ENCODE results near the gene PVALB. TPM values are rescaled to one million over a fixed set of nuclear protein-coding genes. Genes with fewer than 3 reads are reported as not detected.

The PVALB gene
- total RNA-seq, 4 donors from 2014 or later = not detected

- DNase-seq (ENCODE audit: low spot score) (no peak), ATAC-seq (ENCODE audit: low FRiP score) (no peak)
- no peak for TF ChIP-seq CTCF (IDR thresholded peaks at IDR 0.05)
These were observed 44.2 kb upstream of the PVALB start, which contains the start of gene NCF4 for GRCh38 chr22:36860821-36861659. TSS of gene NCF4 (plus strand) at chr22:36861006. CDS start at chr22:36861172, 166 bp downstream.

GRCh38 chr22:36860438-36860820 is 43.6 kb upstream of the PVALB start:
- DNase-seq (ENCODE audit: low spot score) (no peak), ATAC-seq (ENCODE audit: low FRiP score) (no peak)
- TF ChIP-seq CTCF (IDR thresholded peaks at IDR 0.05) = no peak

- no peak for TF ChIP-seq CTCF (IDR thresholded peaks at IDR 0.05)
- DNase-seq (ENCODE audit: low spot score) (no peak), ATAC-seq (ENCODE audit: low FRiP score) (no peak)
These were observed 43.2 kb upstream of the PVALB start for GRCh38 chr22:36860017-36860416.

- TF ChIP-seq CTCF (IDR thresholded peaks at IDR 0.05) = no peak
- DNase-seq (ENCODE audit: low spot score) = no peak
- ATAC-seq (ENCODE audit: low FRiP score) = no peak
These were observed 42.1 kb upstream of the PVALB start for GRCh38 chr22:36858966-36859365.

- DNase-seq (ENCODE audit: low spot score) = no peak
- ATAC-seq (ENCODE audit: low FRiP score) = no peak
- TF ChIP-seq CTCF (IDR thresholded peaks at IDR 0.05) = no peak
These were observed 41.3 kb upstream of the PVALB start for GRCh38 chr22:36858156-36858555.

- DNase-seq (ENCODE audit: low spot score) (no peak), ATAC-seq (ENCODE audit: low FRiP score) (no peak)
- TF ChIP-seq CTCF (IDR thresholded peaks at IDR 0.05) = no peak
These were observed 39.9 kb upstream of the PVALB start for GRCh38 chr22:36856792-36857135.
